Mesenchymal stem cell (in vitro differentiated cells and primary cell): ENCODE measurements around the gene CABLES2.

Source experiments
- DNase-seq: peaks from one replicate; pipeline ENCODE4 v3.0.0-alpha.2; 2013
- H2AFZ ChIP-seq: one replicate; pipeline ENCODE4 v1.6.1; 2013; ENCODE audit warnings: low read depth, mild to moderate bottlenecking, control low read depth, inconsistent platforms, low read length, moderate library complexity
- H2AK5ac ChIP-seq: 2 replicates; pipeline ENCODE4 v1.6.1; 2013; ENCODE audit warnings: low read length, moderate library complexity, mild to moderate bottlenecking, inconsistent platforms; ENCODE audit not compliant: severe bottlenecking
- H2BK120ac ChIP-seq: one replicate; pipeline ENCODE4 v1.6.1; 2013; ENCODE audit warnings: low read depth, mild to moderate bottlenecking, inconsistent platforms, low read length, moderate library complexity
- H2BK12ac ChIP-seq, 2 experiments: one replicate each; pipeline ENCODE4 v1.6.1; 2013; ENCODE audit warnings: inconsistent platforms in 2 of 2, low read length in 2 of 2, mild to moderate bottlenecking in 2 of 2, moderate library complexity in 2 of 2, control low read depth in 1 of 2
- H2BK15ac ChIP-seq: one replicate; pipeline ENCODE4 v1.6.1; 2013; ENCODE audit warnings: mild to moderate bottlenecking, low read depth, inconsistent platforms; ENCODE audit not compliant: poor library complexity, severe bottlenecking
- H2BK5ac ChIP-seq: 2 replicates; pipeline ENCODE4 v1.6.1; 2013; ENCODE audit warnings: low read depth, mild to moderate bottlenecking, low read length, control low read depth, inconsistent platforms; ENCODE audit not compliant: poor library complexity, severe bottlenecking
- H3K14ac ChIP-seq, 2 experiments: one replicate each; pipeline ENCODE4 v1.6.1; 2013; ENCODE audit warnings: inconsistent platforms in 2 of 2, low read length in 2 of 2, control low read depth in 1 of 2, mild to moderate bottlenecking in 1 of 2, moderate library complexity in 1 of 2
- H3K18ac ChIP-seq, 2 experiments: one replicate each; pipeline ENCODE4 v1.6.1; 2013; ENCODE audit warnings: inconsistent platforms in 2 of 2, low read length in 2 of 2, control low read depth in 1 of 2, low read depth in 1 of 2, mild to moderate bottlenecking in 1 of 2
- H3K23ac ChIP-seq, 2 experiments: one replicate each; pipeline ENCODE4 v1.6.1; 2013; ENCODE audit warnings: inconsistent platforms in 2 of 2, low read length in 2 of 2, mild to moderate bottlenecking in 2 of 2, moderate library complexity in 2 of 2, control low read depth in 1 of 2
- H3K27ac ChIP-seq: 2 replicates; pipeline ENCODE4 v1.5.1; 2013; ENCODE audit warnings: mild to moderate bottlenecking, moderate library complexity, low read length, control low read depth, inconsistent platforms; ENCODE audit not compliant: poor library complexity, severe bottlenecking
- H3K27me3 ChIP-seq, 2 experiments: 2 replicates each; pipeline versions ENCODE4 v1.6.1 to v1.7.0; 2013; ENCODE audit warnings: low read length in 2 of 2, mild to moderate bottlenecking in 2 of 2, moderate library complexity in 2 of 2, control low read depth in 1 of 2, inconsistent platforms in 1 of 2; ENCODE audit not compliant: control insufficient read depth in 1 of 2, insufficient read depth in 1 of 2
- H3K36me3 ChIP-seq, 2 experiments: 2 replicates each; pipeline versions ENCODE4 v1.6.1 to v1.7.0; 2013; ENCODE audit warnings: low read length in 2 of 2, control low read depth in 1 of 2, inconsistent platforms in 1 of 2, low read depth in 1 of 2, mild to moderate bottlenecking in 1 of 2; ENCODE audit not compliant: insufficient read depth in 2 of 2, control insufficient read depth in 1 of 2
- H3K4ac ChIP-seq, 2 experiments: one replicate each; pipeline ENCODE4 v1.6.1; 2013; ENCODE audit warnings: inconsistent platforms in 2 of 2, low read length in 2 of 2, mild to moderate bottlenecking in 2 of 2, moderate library complexity in 2 of 2, control low read depth in 1 of 2, low read depth in 1 of 2
- H3K4me1 ChIP-seq: 2 replicates; pipeline ENCODE4 v1.6.1; 2013; ENCODE audit warnings: low read depth, low read length, control low read depth; ENCODE audit not compliant: control insufficient read depth, insufficient read depth
- H3K4me2 ChIP-seq: 2 replicates; pipeline ENCODE4 v1.6.1; 2013; ENCODE audit warnings: low read length, mild to moderate bottlenecking, inconsistent platforms; ENCODE audit not compliant: poor library complexity, severe bottlenecking
- H3K4me3 ChIP-seq, 2 experiments: 2 replicates each; pipeline versions ENCODE4 v1.5.1 to v1.7.0; 2013; ENCODE audit warnings: low read length in 2 of 2, mild to moderate bottlenecking in 2 of 2, control low read depth in 1 of 2, low read depth in 1 of 2; ENCODE audit not compliant: insufficient read depth in 1 of 2
- H3K79me1 ChIP-seq: replicated peaks from 2 replicates; pipeline ENCODE4 v1.6.1; 2013; ENCODE audit warnings: mild to moderate bottlenecking, control low read depth, low read length, inconsistent platforms; ENCODE audit not compliant: poor library complexity, severe bottlenecking
- H3K9ac ChIP-seq: 2 replicates; pipeline ENCODE4 v1.7.0; 2013; ENCODE audit warnings: mild to moderate bottlenecking, low read length, moderate library complexity
- H3K9me3 ChIP-seq: 2 replicates; pipeline ENCODE4 v1.7.0; 2013; ENCODE audit warnings: mild to moderate bottlenecking, low read length; ENCODE audit not compliant: control insufficient read depth
- H4K8ac ChIP-seq: one replicate; pipeline ENCODE4 v1.6.1; 2013; ENCODE audit warnings: inconsistent platforms, mild to moderate bottlenecking, low read length, moderate library complexity
- H4K91ac ChIP-seq: one replicate; pipeline ENCODE4 v1.6.1; 2013; ENCODE audit warnings: mild to moderate bottlenecking, low read length, inconsistent platforms
- WGBS: methylation state at CpG from one replicate; pipeline ENCODE4 v1.1.7; 2013; ENCODE audit warnings: mixed read lengths; 5-methylcytosine and 5-hydroxymethylcytosine counted together

CABLES2 gene

GRCh38 chr20:62430866-62431447 lies 23.9 kb upstream of the CABLES2 start:
- Histone ChIP-seq H3K36me3 (no peaks in the 10 kb centered on the region), H2AFZ (no peak overlapping the region), H3K9me3 (no peaks in the 10 kb centered on the region), H2BK120ac (no peak overlapping the region), H2BK15ac (no peak overlapping the region), H2BK5ac (no peak overlapping the region), H3K9ac (no peak overlapping the region), H3K23ac (no peak overlapping the region), H3K27me3 (peaks cover 65 to 93% of the 10 kb centered on the region in 2 experiments), H3K4ac (no peak overlapping the region), H3K18ac (no peak overlapping the region), H3K27ac (no peak overlapping the region), H2AK5ac (no peak overlapping the region), H3K4me1 (peaks cover 8% of the 10 kb centered on the region), H4K8ac (no peak overlapping the region), H2BK12ac (no peak overlapping the region), H3K14ac (no peak overlapping the region), H3K4me2 (no peak overlapping the region), H3K4me3 (no peak overlapping the region), H3K79me1 (no peaks in the 10 kb centered on the region), H4K91ac (no peak overlapping the region)
- 67% methylated on average over 23 of the region's 23 CpGs for WGBS
- no peak for DNase-seq

- H3K4me3 ChIP-seq: no peak overlapping the region
- no peak overlapping the region for H3K4me2 ChIP-seq
- no peak overlapping the region for H4K8ac ChIP-seq
- H2BK12ac ChIP-seq: no peak overlapping the region
- no peak overlapping the region for H3K4ac ChIP-seq
- H2BK5ac ChIP-seq: no peak overlapping the region
- no peak overlapping the region for H3K18ac ChIP-seq
- WGBS: 47% methylated on average over 7 of the region's 10 CpGs
- H3K4me1 ChIP-seq: peaks cover 8% of the 10 kb centered on the region
- H3K27me3 ChIP-seq: peaks cover 59 to 90% of the 10 kb centered on the region in 2 experiments
- no peak overlapping the region for H3K9ac ChIP-seq
- no peak overlapping the region for H2AFZ ChIP-seq
- H4K91ac ChIP-seq: no peak overlapping the region
- no peaks in the 10 kb centered on the region for H3K9me3 ChIP-seq
- H2BK15ac ChIP-seq: no peak overlapping the region
- no peak overlapping the region for H2AK5ac ChIP-seq
- H3K27ac ChIP-seq: no peak overlapping the region
- H3K14ac ChIP-seq: no peak overlapping the region
- no peaks in the 10 kb centered on the region for H3K79me1 ChIP-seq
- no peak overlapping the region for H2BK120ac ChIP-seq
- no peaks in the 10 kb centered on the region for H3K36me3 ChIP-seq
- H3K23ac ChIP-seq: no peak overlapping the region
- DNase-seq: no peak
These were observed 23.3 kb upstream of the CABLES2 start for GRCh38 chr20:62430311-62430853.

GRCh38 chr20:62429455-62430310 lies 22.6 kb upstream of the CABLES2 start:
- Histone ChIP-seq H2AK5ac (no peak overlapping the region), H4K8ac (no peak overlapping the region), H2AFZ (no peak overlapping the region), H3K9me3 (no peaks in the 10 kb centered on the region), H2BK120ac (no peak overlapping the region), H3K14ac (no peak overlapping the region), H2BK12ac (no peak overlapping the region), H2BK5ac (no peak overlapping the region), H3K27ac (no peak overlapping the region), H2BK15ac (no peak overlapping the region), H3K9ac (no peak overlapping the region), H3K79me1 (no peaks in the 10 kb centered on the region), H4K91ac (no peak overlapping the region), H3K4ac (no peak overlapping the region), H3K23ac (no peak overlapping the region), H3K4me1 (peaks cover 9% of the 10 kb centered on the region), H3K36me3 (no peaks in the 10 kb centered on the region), H3K27me3 (peaks cover 52 to 90% of the 10 kb centered on the region in 2 experiments), H3K4me3 (no peak overlapping the region), H3K18ac (no peak overlapping the region), H3K4me2 (no peak overlapping the region)
- 87% methylated on average over 22 of the region's 23 CpGs for WGBS
- DNase-seq: no peak
